GM21825 (cell line): ENCODE results near the gene SYT13.
"Not testable (repeated sequence)": the region's sequence is repeated elsewhere in the genome, so short reads cannot be mapped to it uniquely, and the experiment has no call there.

Experiments
- ATAC-seq: cut with Tn5 transposase; IDR thresholded peaks from one replicate; pipeline ENCODE4 v1.9.1; 2021; ENCODE audit warnings: mild to moderate bottlenecking, moderate library complexity; ENCODE audit not compliant: unreplicated experiment

Gene SYT13

GRCh38 chr11:45250035-45250718, 36.0 kb downstream of the SYT13 start:
- ATAC-seq = no peak

GRCh38 chr11:45249372-45249771, 36.8 kb downstream of the SYT13 start:
- ATAC-seq = not testable (repeated sequence)

- ATAC-seq = no peak
Measured at GRCh38 chr11:45248501-45249011, 37.6 kb downstream of the SYT13 start.

GRCh38 chr11:45247433-45247832, 38.7 kb downstream of the SYT13 start:
- ATAC-seq = no peak

- no peak for ATAC-seq
Measured at GRCh38 chr11:45246241-45246640, 39.9 kb downstream of the SYT13 start.

- no peak for ATAC-seq
Measured at GRCh38 chr11:45245218-45246045, 40.7 kb downstream of the SYT13 start.

- no peak for ATAC-seq
Measured at GRCh38 chr11:45243967-45244366, 42.2 kb downstream of the SYT13 start.

- no peak for ATAC-seq
Measured at GRCh38 chr11:45239733-45240132, 46.4 kb downstream of the SYT13 start.

GRCh38 chr11:45238724-45239123, 47.4 kb downstream of the SYT13 start:
- no peak for ATAC-seq

GRCh38 chr11:45237711-45238315, 48.3 kb downstream of the SYT13 start:
- ATAC-seq = no peak

GRCh38 chr11:45234306-45235006, 51.7 kb downstream of the SYT13 start:
- ATAC-seq = no peak

GRCh38 chr11:45233804-45234170, 52.4 kb downstream of the SYT13 start:
- no peak for ATAC-seq

GRCh38 chr11:45233121-45233803, 52.9 kb downstream of the SYT13 start:
- ATAC-seq = no peak

- ATAC-seq = no peak
Measured at GRCh38 chr11:45232341-45233080, 53.6 kb downstream of the SYT13 start.

- ATAC-seq = no peak
Measured at GRCh38 chr11:45229401-45230020, 56.6 kb downstream of the SYT13 start.

GRCh38 chr11:45227836-45228235, 58.3 kb downstream of the SYT13 start:
- ATAC-seq = no peak

GRCh38 chr11:45226901-45227300, 59.2 kb downstream of the SYT13 start:
- no peak for ATAC-seq

- ATAC-seq = no peak
Measured at GRCh38 chr11:45225961-45226871, 59.9 kb downstream of the SYT13 start.
